NAMALWA (cell line): ENCODE results near the gene ELAVL3.
"Not testable (repeated sequence)": the region's sequence is repeated elsewhere in the genome, so short reads cannot be mapped to it uniquely, and the experiment has no call there.

ENCODE experiments used
- DNase-seq: peaks from one replicate; pipeline ENCODE4 v3.0.0-alpha.2; 2015; ENCODE audit warnings: low spot score

Gene ELAVL3

GRCh38 chr19:11486661-11487503 is 6.0 kb upstream of the ELAVL3 start:
- no peak for DNase-seq

GRCh38 chr19:11485245-11485837 is 4.5 kb upstream of the ELAVL3 start:
- DNase-seq, result no peak

DNA sequence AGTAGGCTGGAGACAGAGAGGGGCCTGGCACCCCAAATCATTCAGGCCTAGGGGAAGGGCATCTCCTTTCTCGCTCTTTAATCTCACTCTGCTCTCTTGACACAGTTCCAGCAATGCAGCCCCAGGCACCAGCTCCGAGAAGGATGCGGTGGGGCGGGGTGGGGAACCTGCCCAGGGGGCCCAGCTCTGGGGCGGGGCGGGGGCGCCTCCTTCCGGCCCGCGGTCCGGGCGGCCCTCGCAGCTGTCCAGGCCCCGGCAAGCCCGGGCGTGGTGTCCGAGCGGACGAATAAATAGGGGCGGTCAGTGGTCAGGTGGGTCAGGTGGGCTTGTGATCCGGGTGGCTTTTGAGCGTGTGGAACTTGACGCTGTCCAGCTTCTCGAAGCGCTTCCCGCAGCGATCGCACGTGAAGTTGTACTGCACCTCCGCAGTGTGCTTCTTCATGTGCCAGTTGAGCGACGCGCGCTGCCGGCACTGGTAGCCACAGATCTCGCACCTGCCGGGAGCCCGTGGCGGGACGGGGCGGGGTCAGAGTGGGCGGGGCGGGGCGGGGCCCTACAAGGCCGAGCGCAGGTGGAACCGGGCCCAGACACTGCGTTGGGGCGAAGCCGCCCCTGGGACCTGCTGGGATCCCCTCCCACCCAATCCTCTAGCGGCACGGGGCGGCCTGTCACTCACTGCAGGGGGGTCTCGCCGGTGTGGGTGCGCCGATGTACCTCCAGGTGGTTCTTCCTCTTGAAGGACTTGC is 2.7 kb upstream of the ELAVL3 start:
- no peak for DNase-seq

DNA sequence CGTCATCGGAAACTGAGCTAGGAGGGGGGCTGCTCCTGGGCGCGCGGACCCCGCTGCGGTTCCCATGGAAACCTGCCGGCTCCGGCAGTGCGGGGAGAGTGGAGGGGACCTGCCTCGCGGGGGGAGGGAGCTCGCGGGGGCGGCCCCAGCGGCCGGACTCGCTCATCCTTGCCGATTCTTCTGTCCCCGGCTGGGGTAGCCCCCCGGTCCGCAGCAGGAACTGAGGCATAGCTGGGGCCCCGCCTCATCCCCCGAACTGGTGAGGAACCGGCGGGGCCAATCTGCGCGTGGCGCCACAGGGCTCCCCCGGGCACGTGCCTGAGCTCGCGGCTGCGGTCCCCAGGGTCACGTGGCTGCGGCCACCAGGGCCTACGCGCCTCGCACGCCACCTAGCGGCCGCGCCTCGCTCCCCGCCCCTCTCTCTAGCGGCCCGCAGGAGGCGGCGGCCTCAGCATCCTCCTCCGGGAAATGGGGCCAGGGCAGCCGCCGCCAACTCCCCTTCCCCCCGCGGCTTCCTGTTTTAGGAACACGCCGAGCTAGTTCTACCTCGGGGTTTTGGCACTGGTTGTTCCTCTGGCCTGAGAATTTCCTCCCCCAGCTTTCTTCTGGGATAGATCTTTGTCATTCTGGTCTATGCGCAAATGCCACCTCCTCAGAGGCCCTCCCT is 1.7 kb upstream of the ELAVL3 start:
- DNase-seq, result peak; percentile 91

DNA sequence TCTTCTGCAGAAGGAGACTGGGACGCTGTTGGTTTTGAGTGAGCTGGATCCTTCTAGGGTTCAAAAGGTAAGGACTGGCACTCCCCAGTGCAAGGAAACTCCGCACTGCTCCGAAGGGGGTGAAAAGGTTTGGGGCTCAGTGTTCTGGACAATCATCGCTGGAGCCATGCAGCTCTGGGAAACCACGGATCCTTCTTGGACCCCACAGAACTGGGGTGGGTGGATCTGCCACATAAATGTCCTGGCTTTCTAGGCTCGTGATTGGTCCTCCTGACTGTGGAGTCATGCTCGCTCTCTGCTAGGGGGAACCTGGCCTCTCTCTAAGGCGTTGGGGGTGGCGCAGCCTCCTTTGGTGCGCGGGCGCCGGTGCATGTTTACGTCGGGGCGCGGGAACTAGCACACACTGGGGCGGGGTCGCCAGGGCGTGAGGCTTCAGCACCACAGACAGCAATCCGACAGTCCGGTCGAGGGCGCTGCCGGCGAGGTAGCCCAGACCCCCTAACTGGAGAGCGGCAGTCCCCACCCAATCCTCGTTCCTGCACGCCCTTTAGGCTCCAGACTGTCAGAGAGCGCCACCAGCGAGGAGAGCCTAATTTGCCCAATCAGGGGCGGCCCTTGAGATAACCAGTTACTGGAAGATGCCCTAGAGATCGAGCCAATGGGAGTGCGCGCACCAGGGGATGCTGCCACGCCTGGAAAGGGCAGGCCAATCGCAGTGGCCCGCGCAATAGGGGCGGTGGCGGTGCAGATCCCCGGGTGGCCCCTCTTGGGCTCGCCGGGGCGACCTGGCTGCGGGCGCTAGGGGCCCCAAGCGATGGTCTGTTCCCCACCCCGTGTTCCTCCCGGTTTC is 913 bp upstream of the ELAVL3 start:
- DNase-seq, result peak; percentile 93

DNA sequence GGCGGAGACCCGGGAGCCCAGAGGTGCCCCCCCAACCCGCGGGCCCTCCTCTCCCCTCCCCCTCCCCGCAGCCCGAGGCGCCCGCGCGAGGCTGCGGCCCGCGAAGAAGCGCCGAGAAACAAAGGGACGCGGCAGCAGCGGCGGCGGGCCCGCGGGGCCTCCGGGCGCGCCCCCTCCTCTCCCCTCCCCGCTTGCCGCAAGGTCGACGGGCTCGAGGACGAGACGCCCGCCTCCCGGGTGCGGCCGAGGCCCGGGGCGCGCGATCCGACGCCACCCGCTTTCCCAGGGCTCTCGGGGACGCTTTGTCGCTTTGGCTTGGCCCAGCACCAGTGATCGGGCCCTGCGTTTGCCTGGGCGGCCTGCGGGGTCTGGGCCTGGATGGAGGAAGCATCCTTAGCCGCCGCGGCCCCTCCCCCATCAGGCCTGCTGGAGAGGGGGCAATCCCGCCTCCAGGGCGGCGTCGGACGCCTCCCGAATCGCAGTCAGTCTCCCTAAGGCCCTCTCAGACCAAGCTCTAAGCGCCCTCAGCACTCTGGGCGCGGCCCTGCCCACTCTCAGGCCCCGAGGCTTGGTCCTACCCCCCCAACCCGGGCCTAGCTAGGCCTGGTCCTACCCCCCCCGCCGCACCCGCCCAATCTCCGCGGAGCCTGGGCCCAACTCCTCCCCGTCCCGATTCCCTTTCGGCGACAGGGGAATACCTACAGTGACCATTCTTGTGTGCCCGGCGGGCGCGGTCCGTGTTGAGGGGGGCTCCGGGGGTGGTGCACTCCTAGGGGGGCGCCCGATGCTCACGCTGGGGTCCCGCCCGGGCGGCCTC is 740 bp downstream of the ELAVL3 start:
- no peak for DNase-seq

GRCh38 chr19:11479090-11479897 is 1.6 kb downstream of the ELAVL3 start:
- DNase-seq, result no peak

- no peak for DNase-seq
Measured at GRCh38 chr19:11478167-11479089, 2.4 kb downstream of the ELAVL3 start.

DNA sequence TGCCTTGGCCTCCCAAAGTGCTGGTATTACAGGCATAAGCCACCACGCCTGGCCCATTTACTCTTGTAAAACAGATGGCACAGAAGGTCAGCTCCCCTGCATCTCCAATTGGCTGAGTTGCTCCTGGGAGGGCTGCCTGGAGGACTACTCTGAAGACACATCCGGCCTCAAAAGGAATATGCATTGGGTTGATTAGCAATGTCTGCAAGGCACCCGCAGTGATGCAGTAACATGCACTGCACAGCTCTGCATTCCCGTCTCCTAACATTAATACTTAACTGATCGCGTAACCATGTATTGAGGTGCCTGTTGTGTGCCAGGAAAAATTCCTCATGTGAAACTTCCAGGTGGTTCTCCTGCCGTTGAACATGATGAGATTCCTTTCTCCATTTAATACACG is 5.0 kb downstream of the ELAVL3 start:
- no peak for DNase-seq

- not testable (repeated sequence) for DNase-seq
Measured at GRCh38 chr19:11475343-11475742, 5.5 kb downstream of the ELAVL3 start.

DNA sequence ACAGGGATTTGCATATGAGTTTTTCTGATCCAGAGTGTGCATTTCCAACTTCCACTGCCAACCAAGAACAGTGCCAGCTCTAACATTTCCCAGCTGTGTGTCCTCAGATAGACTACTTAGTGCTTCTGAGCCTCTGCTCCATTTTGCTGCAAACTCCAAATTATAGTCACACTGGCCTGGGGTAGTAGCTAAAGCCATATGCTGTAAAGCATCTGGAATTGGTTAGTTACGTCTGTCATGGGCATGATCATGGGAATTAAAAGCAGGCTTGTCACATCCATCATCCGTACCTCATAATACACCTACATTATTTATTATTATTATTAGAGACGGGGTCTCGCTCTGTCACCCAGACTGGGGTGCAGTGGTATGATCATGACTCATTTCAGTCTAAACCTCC is 7.1 kb downstream of the ELAVL3 start:
- no peak for DNase-seq

DNA sequence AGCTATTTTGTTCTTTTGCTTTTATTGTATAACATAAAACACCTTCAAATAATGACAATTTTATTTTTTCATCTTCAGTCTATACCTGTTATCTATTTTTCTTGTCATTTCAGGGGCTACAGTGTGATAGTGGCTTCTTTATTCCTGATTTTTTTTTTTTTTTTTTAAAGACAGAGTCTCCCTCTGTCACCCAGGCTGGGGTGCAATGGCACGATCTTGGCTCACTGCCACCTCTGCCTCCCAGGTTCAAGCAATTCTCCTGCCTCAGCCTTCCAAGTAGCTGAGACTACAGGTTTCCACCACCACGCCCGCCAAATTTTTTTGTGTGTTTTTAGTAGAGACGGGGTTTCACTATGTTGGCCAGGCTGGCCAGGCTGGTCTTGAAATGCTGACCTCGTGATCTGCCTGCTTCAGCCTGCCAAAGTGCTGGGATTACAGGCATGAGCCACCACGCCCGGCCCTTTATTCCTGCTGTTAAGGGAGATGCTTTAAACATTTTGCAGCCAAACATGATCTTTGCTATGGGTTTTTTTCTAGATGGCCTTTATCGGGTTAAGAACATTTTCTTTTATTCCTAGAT is 12.5 kb downstream of the ELAVL3 start:
- not testable (repeated sequence) for DNase-seq

GRCh38 chr19:11465600-11465999 is 15.2 kb downstream of the ELAVL3 start:
- DNase-seq, result no peak

DNA sequence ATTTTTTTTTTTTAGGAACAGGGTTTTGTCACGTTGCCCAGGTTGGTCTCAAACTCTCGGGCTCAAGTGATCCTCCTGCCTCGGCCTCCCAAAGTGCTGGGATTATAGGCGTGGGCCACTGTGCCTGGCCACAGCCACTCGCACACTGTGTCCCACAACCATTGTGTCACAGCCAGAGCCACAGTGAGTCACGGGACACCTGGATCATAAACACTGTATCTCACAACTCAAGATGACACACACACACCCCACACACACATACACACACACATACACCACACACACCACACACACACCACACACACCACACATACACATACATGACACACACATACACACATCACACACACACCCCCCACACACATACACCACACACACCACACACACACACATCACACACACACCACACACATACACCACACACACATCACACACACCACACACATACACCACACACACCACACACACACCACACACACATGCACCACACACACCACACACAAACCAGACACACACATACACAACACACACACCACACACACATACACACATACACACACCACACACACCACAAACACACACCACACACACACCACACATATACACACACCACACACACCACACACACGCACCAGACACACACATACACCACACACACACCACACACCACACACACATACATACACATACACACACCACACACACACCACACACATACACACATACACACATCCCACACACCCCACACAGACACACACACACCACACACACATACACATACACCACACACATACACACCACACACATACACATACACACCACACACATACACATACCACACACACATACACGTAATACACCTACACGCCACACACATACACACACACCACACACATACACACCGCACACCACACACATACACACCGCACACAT is 16.2 kb downstream of the ELAVL3 start:
- DNase-seq, result no peak

GRCh38 chr19:11463391-11463790 is 17.5 kb downstream of the ELAVL3 start:
- DNase-seq, result no peak

DNA sequence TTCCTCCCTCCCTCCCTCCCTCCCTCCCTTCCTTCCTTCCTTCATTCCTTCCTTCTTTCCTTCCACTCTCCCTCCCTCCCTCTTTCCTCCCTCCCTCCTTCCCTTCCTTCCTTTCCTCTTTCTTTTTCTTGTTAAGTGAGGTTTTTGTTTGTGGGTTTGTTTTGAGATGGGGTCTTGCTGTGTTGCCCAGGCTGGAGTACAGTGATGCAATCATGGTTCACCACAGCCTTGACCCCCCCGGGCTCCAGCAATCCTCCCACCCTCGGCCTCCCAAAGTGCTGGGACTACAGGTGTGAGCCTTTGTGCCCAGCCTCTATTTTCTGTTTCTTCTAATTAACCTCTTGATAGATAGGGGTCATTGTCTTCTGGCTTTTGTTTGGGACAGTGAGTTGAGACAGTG is 19.4 kb downstream of the ELAVL3 start:
- no peak for DNase-seq

GRCh38 chr19:11460207-11460606 is 20.6 kb downstream of the ELAVL3 start:
- peak; percentile 41 for DNase-seq
